ENCODE data around the gene ZNF689. TPM values are rescaled to one million over a fixed set of nuclear protein-coding genes. Genes with fewer than 3 reads are reported as not detected.

The ZNF689 gene
- total and polyA plus RNA-seq, 2 of the 13 experiments (the other 11 are each of a cell fraction or from before 2014, with no cell fraction given) = 9.7 to 19.5 TPM

DNA sequence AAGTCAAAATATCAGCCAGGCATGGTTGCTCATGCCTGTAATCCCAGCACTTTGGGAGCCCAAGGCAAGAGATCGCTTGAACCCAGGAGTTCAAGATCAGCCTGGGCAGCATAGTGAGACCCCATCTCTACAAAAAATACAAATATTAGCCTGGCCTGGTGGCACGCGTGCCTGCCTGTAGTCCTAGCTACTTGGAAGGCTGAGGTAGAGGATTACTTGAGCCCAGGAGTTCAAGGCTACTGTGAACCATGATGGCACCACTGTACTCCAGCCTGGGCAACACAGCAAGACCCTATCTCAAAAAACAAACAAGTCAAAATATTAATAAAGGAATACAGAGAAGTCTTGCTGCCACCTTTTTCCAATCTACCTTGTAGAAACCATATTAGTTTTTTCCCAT is 4.2 kb downstream of the ZNF689 start:
- peaks cover 37% of the 10 kb centered on the region for H3K4me1 ChIP-seq (ENCODE audit: insufficient read depth, low read length)
- H3K9ac ChIP-seq (ENCODE audit: insufficient read depth, low read depth, low read length) = no peak overlapping the region
- H3K27ac ChIP-seq (ENCODE audit: extremely low read length, insufficient read depth, low read length) = no peak overlapping the region
- H3K36me3 ChIP-seq (replicated peaks in 1 of 2; ENCODE audit: control insufficient read depth in 1 of 2, insufficient read depth in 2 of 2, low read length in 2 of 2) = peaks cover 20 to 42% of the 10 kb centered on the region in 2 experiments; a peak in 4 of 5 replicates
- no peak overlapping the region for H3K4me2 ChIP-seq (ENCODE audit: low read depth, low read length)
- CTCF ChIA-PET (ENCODE audit: low intra/inter-chr PET ratio, low total read pairs) = no interaction called here
- no peak overlapping the region for H2AFZ ChIP-seq (ENCODE audit: low read length)
- in situ Hi-C loops (cut with HindIII; ENCODE audit: extremely low pct_ligation_motif_present, low pct_unique_long_range_greater_than_20kb) (loop anchor here (10.0 kb wide), 1 partner anchor 171 kb away; the partner anchor contains the start of gene DCTPP1), intact Hi-C loops (cut with micrococcal nuclease; ENCODE audit: unreplicated experiment) (no loop called here)
- H3K9me3 ChIP-seq (ENCODE audit: low read length) = peaks cover 2% of the 10 kb centered on the region
- no peaks in the 10 kb centered on the region for H4K20me1 ChIP-seq (ENCODE audit: insufficient read depth, low read length)
- no peaks in the 10 kb centered on the region; a peak in 1 of 5 replicates for H3K27me3 ChIP-seq (ENCODE audit: control insufficient read depth in 1 of 2, insufficient read depth in 2 of 2, low read length in 2 of 2)
- no peak for FAIRE-seq
- 97% methylated on average over 3 of the region's 3 CpGs for WGBS (ENCODE audit: low lambda C conversion rate)
- DNase-seq (ENCODE audit: low spot score) = no peak
- no TSS peak for BruUV-seq (replicated peaks)
- no peak for ATAC-seq
- peaks cover 18% of the 10 kb centered on the region for H3K79me2 ChIP-seq (ENCODE audit: insufficient read depth, low read length)
- no peak overlapping the region for H3K4me3 ChIP-seq (replicated peaks in 1 of 3; ENCODE audit: insufficient read depth in 1 of 3, low read depth in 2 of 3, low read length in 3 of 3)
- POLR2A ChIA-PET = no interaction called here
- no peak for TF ChIP-seq ATF6 (CRISPR knock-in tag; conservative IDR thresholded peaks at IDR 0.05)
- TF ChIP-seq RBFOX2 (IDR thresholded peaks at IDR 0.05; ENCODE audit: low read depth, low read length) = 0 out of 2 replicates have a peak, but pooled peaks have one; percentile 12
- TF ChIP-seq POLR2AphosphoS2 (IDR thresholded peaks at IDR 0.05; ENCODE audit: low read depth, low read length) = no peak
- no peak for TF ChIP-seq HDAC6 (IDR thresholded peaks at IDR 0.05; ENCODE audit: low read depth, low read length)
- TF ChIP-seq PREB (CRISPR knock-in tag; IDR thresholded peaks at IDR 0.05) = no peak
- no peak for TF ChIP-seq ZBTB38 (CRISPR knock-in tag; IDR thresholded peaks at IDR 0.05)
- no peak for TF ChIP-seq ZNF577 (CRISPR knock-in tag; IDR thresholded peaks at IDR 0.05; ENCODE audit: borderline replicate concordance, low read depth)
- TF ChIP-seq NCOA2 (CRISPR knock-in tag; IDR thresholded peaks at IDR 0.05) = no peak
- TF ChIP-seq, protein P1, sequence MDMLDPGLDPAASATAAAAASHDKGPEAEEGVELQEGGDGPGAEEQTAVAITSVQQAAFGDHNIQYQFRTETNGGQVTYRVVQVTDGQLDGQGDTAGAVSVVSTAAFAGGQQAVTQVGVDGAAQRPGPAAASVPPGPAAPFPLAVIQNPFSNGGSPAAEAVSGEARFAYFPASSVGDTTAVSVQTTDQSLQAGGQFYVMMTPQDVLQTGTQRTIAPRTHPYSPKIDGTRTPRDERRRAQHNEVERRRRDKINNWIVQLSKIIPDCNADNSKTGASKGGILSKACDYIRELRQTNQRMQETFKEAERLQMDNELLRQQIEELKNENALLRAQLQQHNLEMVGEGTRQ (IDR thresholded peaks at IDR 0.05; ENCODE audit: low read depth, low read length) = no peak
- TF ChIP-seq, protein P1 (CRISPR knock-in tag; IDR thresholded peaks at IDR 0.05; ENCODE audit: borderline replicate concordance) = no peak
- no peak for TF ChIP-seq ZNF749 (CRISPR knock-in tag; IDR thresholded peaks at IDR 0.05; ENCODE audit: borderline replicate concordance)
- TF ChIP-seq, protein P2, sequence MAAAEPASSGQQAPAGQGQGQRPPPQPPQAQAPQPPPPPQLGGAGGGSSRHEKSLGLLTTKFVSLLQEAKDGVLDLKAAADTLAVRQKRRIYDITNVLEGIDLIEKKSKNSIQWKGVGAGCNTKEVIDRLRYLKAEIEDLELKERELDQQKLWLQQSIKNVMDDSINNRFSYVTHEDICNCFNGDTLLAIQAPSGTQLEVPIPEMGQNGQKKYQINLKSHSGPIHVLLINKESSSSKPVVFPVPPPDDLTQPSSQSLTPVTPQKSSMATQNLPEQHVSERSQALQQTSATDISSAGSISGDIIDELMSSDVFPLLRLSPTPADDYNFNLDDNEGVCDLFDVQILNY (CRISPR knock-in tag; conservative IDR thresholded peaks at IDR 0.05) = no peak
- TF ChIP-seq, protein P3, sequence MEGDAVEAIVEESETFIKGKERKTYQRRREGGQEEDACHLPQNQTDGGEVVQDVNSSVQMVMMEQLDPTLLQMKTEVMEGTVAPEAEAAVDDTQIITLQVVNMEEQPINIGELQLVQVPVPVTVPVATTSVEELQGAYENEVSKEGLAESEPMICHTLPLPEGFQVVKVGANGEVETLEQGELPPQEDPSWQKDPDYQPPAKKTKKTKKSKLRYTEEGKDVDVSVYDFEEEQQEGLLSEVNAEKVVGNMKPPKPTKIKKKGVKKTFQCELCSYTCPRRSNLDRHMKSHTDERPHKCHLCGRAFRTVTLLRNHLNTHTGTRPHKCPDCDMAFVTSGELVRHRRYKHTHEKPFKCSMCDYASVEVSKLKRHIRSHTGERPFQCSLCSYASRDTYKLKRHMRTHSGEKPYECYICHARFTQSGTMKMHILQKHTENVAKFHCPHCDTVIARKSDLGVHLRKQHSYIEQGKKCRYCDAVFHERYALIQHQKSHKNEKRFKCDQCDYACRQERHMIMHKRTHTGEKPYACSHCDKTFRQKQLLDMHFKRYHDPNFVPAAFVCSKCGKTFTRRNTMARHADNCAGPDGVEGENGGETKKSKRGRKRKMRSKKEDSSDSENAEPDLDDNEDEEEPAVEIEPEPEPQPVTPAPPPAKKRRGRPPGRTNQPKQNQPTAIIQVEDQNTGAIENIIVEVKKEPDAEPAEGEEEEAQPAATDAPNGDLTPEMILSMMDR (CRISPR knock-in tag; IDR thresholded peaks at IDR 0.05) = no peak
- TF ChIP-seq ZNF780A (CRISPR knock-in tag; IDR thresholded peaks at IDR 0.05) = no peak
- TF ChIP-seq, protein P4, sequence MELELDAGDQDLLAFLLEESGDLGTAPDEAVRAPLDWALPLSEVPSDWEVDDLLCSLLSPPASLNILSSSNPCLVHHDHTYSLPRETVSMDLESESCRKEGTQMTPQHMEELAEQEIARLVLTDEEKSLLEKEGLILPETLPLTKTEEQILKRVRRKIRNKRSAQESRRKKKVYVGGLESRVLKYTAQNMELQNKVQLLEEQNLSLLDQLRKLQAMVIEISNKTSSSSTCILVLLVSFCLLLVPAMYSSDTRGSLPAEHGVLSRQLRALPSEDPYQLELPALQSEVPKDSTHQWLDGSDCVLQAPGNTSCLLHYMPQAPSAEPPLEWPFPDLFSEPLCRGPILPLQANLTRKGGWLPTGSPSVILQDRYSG (CRISPR knock-in tag; IDR thresholded peaks at IDR 0.05) = no peak
- no peak for TF ChIP-seq ZNF367 (CRISPR knock-in tag; IDR thresholded peaks at IDR 0.05; ENCODE audit: borderline replicate concordance)

Data from HepG2 (cell line).